Natural killer cell (primary cell): ENCODE data around the gene CLTA. TPM values are rescaled to one million over a fixed set of nuclear protein-coding genes. Genes with fewer than 3 reads are reported as not detected.
"Not testable (repeated sequence)": the region's sequence is repeated elsewhere in the genome, so short reads cannot be mapped to it uniquely, and the experiment has no call there.

Experiments used
- ATAC-seq, 3 donors: fragments of 150-1000 bp in 2 of 3; fragments of 200-7000 bp in 1 of 3; cut with Tn5 transposase; 1 replicate in 1 of 3; 2 replicates in 2 of 3; pipeline ENCODE4 v1.10.0; 2021; ENCODE audit warnings: mild to moderate bottlenecking in 2 of 3, moderate library complexity in 2 of 3
- DNase-seq, 2 donors: peaks; one replicate each; pipeline versions ENCODE4 v3.0.0 to v3.0.0-alpha.2; 2013 to 2021; ENCODE audit warnings: mixed read lengths in 1 of 2
- H3K27ac ChIP-seq: one replicate; pipeline ENCODE4 v1.5.1; 2013; ENCODE audit warnings: mild to moderate bottlenecking, low read length
- H3K27me3 ChIP-seq: one replicate; pipeline ENCODE4 v1.6.1; 2013; ENCODE audit warnings: low read length; ENCODE audit not compliant: control insufficient read depth, insufficient read depth
- H3K36me3 ChIP-seq: one replicate; pipeline ENCODE4 v1.6.1; 2013; ENCODE audit warnings: low read length; ENCODE audit not compliant: control insufficient read depth, insufficient read depth
- H3K4me1 ChIP-seq: one replicate; pipeline ENCODE4 v1.6.1; 2013; ENCODE audit warnings: low read length; ENCODE audit not compliant: control insufficient read depth, insufficient read depth
- H3K4me3 ChIP-seq: one replicate; pipeline ENCODE4 v1.5.1; 2013; ENCODE audit warnings: low read length
- H3K9me3 ChIP-seq: one replicate; pipeline ENCODE4 v1.6.1; 2013; ENCODE audit warnings: low read length; ENCODE audit not compliant: control insufficient read depth, insufficient read depth
- H3K27ac Mint-ChIP-seq, 2 donors: one replicate each; pipeline ENCODE4 v1.8.0; 2022; ENCODE audit warnings: mild to moderate bottlenecking in 2 of 2, mixed read lengths in 2 of 2, moderate library complexity in 1 of 2
- H3K27me3 Mint-ChIP-seq, 2 donors: one replicate each; pipeline ENCODE4 v1.8.0; 2022; ENCODE audit warnings: low read depth in 2 of 2, mixed read lengths in 2 of 2
- H3K36me3 Mint-ChIP-seq: one replicate; pipeline ENCODE4 v1.8.0; 2022; ENCODE audit warnings: mixed read lengths
- H3K4me1 Mint-ChIP-seq, 2 donors: one replicate each; pipeline ENCODE4 v1.8.0; 2022; ENCODE audit warnings: mixed read lengths in 2 of 2
- H3K4me3 Mint-ChIP-seq: one replicate; pipeline ENCODE4 v1.8.0; 2022; ENCODE audit warnings: mild to moderate bottlenecking, moderate library complexity, mixed read lengths
- H3K9me3 Mint-ChIP-seq, 2 donors: one replicate each; pipeline ENCODE4 v1.8.0; 2022; ENCODE audit warnings: mixed read lengths in 2 of 2
- CTCF ChIP-seq: fragments of 200-600 bp; IDR thresholded peaks from one replicate; pipeline ENCODE4 v1.8.0; 2022; ENCODE audit warnings: antibody characterized with exemption
- WGBS: methylation state at CpG from one replicate; pipeline ENCODE4 v1.1.7; 2013; ENCODE audit warnings: missing lambda C conversion rate; ENCODE audit not compliant: insufficient coverage; 5-methylcytosine and 5-hydroxymethylcytosine counted together
- intact Hi-C: fragments of 100-400 bp; cut with micrococcal nuclease; formaldehyde crosslinking; loops from one replicate; pipeline ENCODE4 v1.14.2; 2022
- total RNA-seq, 4 donors: library from RNA; stranded (reverse); fragments of 120-200 nt in 1 of 4; gene quantifications; one replicate each; pipeline versions ENCODE4 v1.2.3 to v1.2.4, GENCODE V29; 2013 to 2022

The CLTA gene
- total RNA-seq, 3 donors from 2014 or later (not counting 1 experiment from before 2014, with no cell fraction given), result 49.4 to 62.0 (median 52.6) TPM

DNA sequence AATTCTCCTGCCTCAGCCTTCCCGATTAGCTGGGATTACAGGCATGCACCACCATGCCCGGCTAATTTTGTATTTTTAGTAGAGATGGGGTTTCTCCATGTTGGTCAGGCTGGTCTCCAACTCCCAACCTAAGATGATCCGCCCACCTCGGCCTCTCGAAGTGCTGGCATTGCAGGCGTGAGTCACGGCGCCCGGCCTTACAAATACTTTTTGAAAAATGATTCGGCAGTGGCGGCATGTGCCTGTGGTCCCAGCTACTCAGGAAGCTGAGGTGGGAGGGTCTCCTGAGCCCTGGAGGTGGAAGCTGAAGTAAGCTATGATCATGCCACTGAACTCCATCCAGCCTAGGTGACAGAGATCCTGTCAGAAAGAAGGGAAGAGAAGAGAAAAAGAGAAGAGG lies 30.6 kb upstream of the CLTA start:
- H3K4me1 Mint-ChIP-seq, result peaks cover 26 to 36% of the 10 kb centered on the region in 2 donors
- H3K4me3 Mint-ChIP-seq, H3K27ac ChIP-seq, ATAC-seq, intact Hi-C loops, DNase-seq, H3K36me3 Mint-ChIP-seq, H3K27me3 ChIP-seq, H3K4me3 ChIP-seq, H3K9me3 ChIP-seq, H3K9me3 Mint-ChIP-seq, H3K27me3 Mint-ChIP-seq, H3K4me1 ChIP-seq: not testable (repeated sequence)
- 95% methylated on average over 11 of the region's 11 CpGs for WGBS
- peak overlapping the region in 1 of 2 donors; percentile 13 for H3K27ac Mint-ChIP-seq
- H3K36me3 ChIP-seq, result peaks cover 21% of the 10 kb centered on the region

DNA sequence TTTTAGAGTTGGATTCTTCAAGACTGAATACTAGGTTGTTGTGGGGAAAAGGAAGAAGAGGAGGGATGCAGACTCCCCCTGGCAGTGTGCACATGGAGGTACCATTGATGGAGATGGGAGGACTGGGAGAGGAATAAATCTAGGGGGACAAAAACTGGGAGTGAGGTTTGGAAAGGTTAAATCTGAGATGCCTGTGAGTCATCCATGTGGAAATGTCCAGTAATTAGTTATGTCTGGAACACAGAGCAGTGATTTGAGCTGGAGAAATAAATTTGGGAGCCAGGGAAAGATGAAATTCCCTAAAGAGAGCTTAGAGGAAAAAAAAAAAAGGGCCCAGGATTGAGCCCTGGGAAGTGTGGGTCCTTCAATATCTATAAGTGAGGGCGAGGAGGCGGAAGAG lies 29.5 kb upstream of the CLTA start:
- Mint-ChIP-seq H3K36me3 (peaks cover 6% of the 10 kb centered on the region), H3K27me3 (no peaks in the 10 kb centered on the region), H3K4me3 (no peak overlapping the region), H3K4me1 (peaks cover 26 to 36% of the 10 kb centered on the region in 2 donors), H3K27ac (peak overlapping the region; percentile 43 to 62), H3K9me3 (no peaks in the 10 kb centered on the region)
- H3K27ac ChIP-seq, result no peak overlapping the region
- DNase-seq (no peak), ATAC-seq (no peak)
- no peaks in the 10 kb centered on the region for H3K9me3 ChIP-seq
- no peak for TF ChIP-seq CTCF
- peaks cover 9% of the 10 kb centered on the region for H3K4me1 ChIP-seq
- H3K36me3 ChIP-seq, result peaks cover 17% of the 10 kb centered on the region
- H3K27me3 ChIP-seq, result no peaks in the 10 kb centered on the region
- H3K4me3 ChIP-seq, result no peak overlapping the region
- intact Hi-C loops, result no loop called here
- 98% methylated on average over 2 of the region's 2 CpGs for WGBS

DNA sequence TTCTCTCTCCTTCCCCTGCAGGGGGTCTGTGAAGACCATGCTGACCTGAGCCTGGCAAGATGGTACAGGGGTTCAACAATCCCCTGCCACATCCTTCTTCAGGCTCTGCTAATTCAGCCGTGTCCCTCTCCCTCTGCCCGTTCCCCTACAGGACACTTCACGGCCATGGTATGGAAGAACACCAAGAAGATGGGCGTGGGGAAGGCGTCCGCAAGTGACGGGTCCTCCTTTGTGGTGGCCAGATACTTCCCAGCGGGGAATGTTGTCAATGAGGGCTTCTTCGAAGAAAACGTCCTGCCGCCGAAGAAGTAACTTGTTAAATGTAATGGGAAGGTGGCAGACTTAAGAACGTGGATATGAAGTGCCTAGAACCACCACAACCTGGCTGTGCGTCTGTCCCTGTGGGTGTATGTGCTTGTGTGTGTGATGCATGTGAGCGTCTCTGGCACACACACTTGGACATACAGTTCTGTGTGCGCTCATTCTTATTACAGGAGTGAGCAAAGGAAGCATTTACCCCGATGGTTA lies 28.4 kb upstream of the CLTA start:
- Mint-ChIP-seq H3K4me3 (no peak overlapping the region), H3K36me3 (peaks cover 6% of the 10 kb centered on the region), H3K27ac (peak overlapping the region in 1 of 2 donors; percentile 50), H3K27me3 (peaks cover 0 to under 1% of the 10 kb centered on the region in 2 donors), H3K4me1 (peaks cover 26 to 42% of the 10 kb centered on the region in 2 donors), H3K9me3 (no peaks in the 10 kb centered on the region)
- ATAC-seq, result no peak
- Histone ChIP-seq H3K27me3 (no peaks in the 10 kb centered on the region), H3K36me3 (peaks cover 14% of the 10 kb centered on the region), H3K4me3 (no peak overlapping the region), H3K27ac (no peak overlapping the region), H3K9me3 (no peaks in the 10 kb centered on the region), H3K4me1 (peaks cover 16% of the 10 kb centered on the region)
- TF ChIP-seq CTCF, result no peak
- intact Hi-C loops, result no loop called here
- 97% methylated on average over 16 of the region's 17 CpGs for WGBS
- no peak for DNase-seq

GRCh38 chr9:36163049-36163785 lies 27.5 kb upstream of the CLTA start:
- Histone ChIP-seq H3K27ac (no peak overlapping the region), H3K9me3 (no peaks in the 10 kb centered on the region), H3K27me3 (no peaks in the 10 kb centered on the region), H3K4me3 (no peak overlapping the region), H3K4me1 (peaks cover 16% of the 10 kb centered on the region), H3K36me3 (peaks cover 14% of the 10 kb centered on the region)
- DNase-seq, result no peak
- Mint-ChIP-seq H3K36me3 (peaks cover 6% of the 10 kb centered on the region), H3K4me1 (peaks cover 22 to 40% of the 10 kb centered on the region in 2 donors), H3K27ac (peak overlapping the region; percentile 31 to 50), H3K4me3 (no peak overlapping the region), H3K27me3 (peaks cover 0 to 2% of the 10 kb centered on the region in 2 donors), H3K9me3 (no peaks in the 10 kb centered on the region)
- intact Hi-C loops, result no loop called here
- 88% methylated on average over 8 of the region's 9 CpGs for WGBS
- ATAC-seq, result no peak
- TF ChIP-seq CTCF, result no peak
